HepG2 (cell line): ENCODE data around the gene ETV3L. TPM values are rescaled to one million over a fixed set of nuclear protein-coding genes. Genes with fewer than 3 reads are reported as not detected.

ENCODE experiments used
- ATAC-seq: fragments of 200-7000 bp; cut with Tn5 transposase; 3 replicates; pipeline ENCODE4 v1.9.1; 2020; ENCODE audit warnings: mild to moderate bottlenecking, moderate library complexity
- BruUV-seq: library from RNA; stranded (reverse); fragments of 400-500 nt; replicated peaks from 2 replicates; lab custom pipeline; 2021; lab: Mats Ljungman, UMichigan
- CTCF ChIA-PET: fragments of 300-600 bp; formaldehyde crosslinking; extraction: SDS; loops from one replicate; lab custom pipeline; 2021; ENCODE audit warnings: low total read pairs, inconsistent platforms, low intra/inter-chr PET ratio; lab: Yijun Ruan, JAX
- POLR2A ChIA-PET: fragments of 350-600 bp; sonication (Branson Sonifier 250); formaldehyde crosslinking; loops from one replicate; lab custom pipeline; 2020; ENCODE audit warnings: antibody characterized with exemption, inconsistent platforms; lab: Yijun Ruan, JAX
- DNase-seq: peaks from one replicate; pipeline ENCODE4 v3.0.0-alpha.2; 2015; ENCODE audit warnings: low spot score
- FAIRE-seq: peaks from 3 replicates; lab custom pipeline; 2011; peaks lifted over from hg19 to GRCh38; lab: Jason Lieb, UNC
- H2AFZ ChIP-seq: one replicate; pipeline ENCODE4 v1.6.1; 2011; ENCODE audit warnings: low read length, inconsistent platforms
- H3K27ac ChIP-seq: fragments of 300-600 bp; 3 replicates; pipeline ENCODE4 v1.8.0; 2011; ENCODE audit warnings: mixed run types, mild to moderate bottlenecking, mixed read lengths, low read length, inconsistent platforms; ENCODE audit not compliant: insufficient read depth; ENCODE audit errors: extremely low read length
- H3K27me3 ChIP-seq, 2 experiments: fragments of 200-600 bp in 1 of 2; 2 replicates in 1 of 2; 3 replicates in 1 of 2; pipeline versions ENCODE4 v1.6.0 to v1.8.0; 2011; ENCODE audit warnings: low read length in 2 of 2, mild to moderate bottlenecking in 2 of 2, moderate library complexity in 2 of 2, inconsistent platforms in 1 of 2; ENCODE audit not compliant: insufficient read depth in 2 of 2, control insufficient read depth in 1 of 2
- H3K36me3 ChIP-seq, 2 experiments: fragments of 200-600 bp in 1 of 2; replicated peaks in 1 of 2; 2 replicates in 1 of 2; 3 replicates in 1 of 2; pipeline versions ENCODE4 v1.5.1 to v1.8.0; 2011; ENCODE audit warnings: low read length in 2 of 2, inconsistent platforms in 1 of 2; ENCODE audit not compliant: insufficient read depth in 2 of 2, control insufficient read depth in 1 of 2
- H3K4me1 ChIP-seq: 2 replicates; pipeline ENCODE4 v1.5.1; 2012; ENCODE audit warnings: low read length, inconsistent platforms; ENCODE audit not compliant: insufficient read depth
- H3K4me2 ChIP-seq: 2 replicates; pipeline ENCODE4 v1.6.0; 2011; ENCODE audit warnings: low read depth, low read length, inconsistent platforms
- H3K4me3 ChIP-seq, 3 experiments: fragments of 200-600 bp in 1 of 3; sonication (generic), shearing (Covaris generic) in 1 of 3; replicated peaks in 1 of 3; 2 replicates each; pipeline ENCODE4 v1.5.1; 2011 to 2016; ENCODE audit warnings: low read length in 3 of 3, inconsistent platforms in 2 of 3, low read depth in 2 of 3, mild to moderate bottlenecking in 2 of 3, control low read depth in 1 of 3, mixed read lengths in 1 of 3; ENCODE audit not compliant: insufficient read depth in 1 of 3
- H3K79me2 ChIP-seq: one replicate; pipeline ENCODE4 v1.6.1; 2011; ENCODE audit warnings: low read length, inconsistent platforms; ENCODE audit not compliant: insufficient read depth
- H3K9ac ChIP-seq: 2 replicates; pipeline ENCODE4 v1.6.0; 2011; ENCODE audit warnings: mild to moderate bottlenecking, low read depth, low read length, inconsistent platforms; ENCODE audit not compliant: insufficient read depth
- H3K9me3 ChIP-seq: 2 replicates; pipeline ENCODE4 v1.5.1; 2012; ENCODE audit warnings: mild to moderate bottlenecking, low read length
- H4K20me1 ChIP-seq: 2 replicates; pipeline ENCODE4 v1.6.0; 2011; ENCODE audit warnings: inconsistent platforms, mild to moderate bottlenecking, low read length, moderate library complexity; ENCODE audit not compliant: insufficient read depth
- ADNP ChIP-seq: sonication (generic); formaldehyde crosslinking; IDR thresholded peaks from 2 replicates; pipeline ENCODE4 v1.4.0; 2020; ENCODE audit warnings: missing genetic modification reagents
- ARNT ChIP-seq: fragments of 450-650 bp; IDR thresholded peaks from 2 replicates; pipeline ENCODE4 v1.6.1; 2017
- ASH2L ChIP-seq: fragments of 300-600, 200-600 bp; sonication (generic); IDR thresholded peaks from 2 replicates; pipeline ENCODE4 v1.7.0; 2017; ENCODE audit warnings: low read depth, mild to moderate bottlenecking, moderate library complexity, mixed read lengths, low read length; ENCODE audit not compliant: insufficient read length
- CC2D1A ChIP-seq: sonication (generic); formaldehyde crosslinking; IDR thresholded peaks from 2 replicates; pipeline ENCODE4 v1.8.1; 2023; ENCODE audit warnings: mild to moderate bottlenecking, missing genetic modification reagents
- E2F1 ChIP-seq: sonication (generic); formaldehyde crosslinking; IDR thresholded peaks from 2 replicates; pipeline ENCODE4 v1.5.0; 2020; ENCODE audit warnings: missing genetic modification reagents
- HNF4A ChIP-seq: sonication (generic); formaldehyde crosslinking; IDR thresholded peaks from 2 replicates; pipeline ENCODE4 v1.4.0; 2020; ENCODE audit warnings: missing genetic modification reagents
- MBD4 ChIP-seq: IDR thresholded peaks from 2 replicates; pipeline ENCODE4 v1.6.1; 2012; ENCODE audit warnings: low read length, inconsistent platforms, borderline replicate concordance
- MTA3 ChIP-seq: sonication (generic); formaldehyde crosslinking; IDR thresholded peaks from 2 replicates; pipeline ENCODE4 v1.4.0; 2020; ENCODE audit warnings: missing genetic modification reagents
- NR0B2 ChIP-seq: sonication (generic); formaldehyde crosslinking; IDR thresholded peaks from 2 replicates; pipeline ENCODE4 v1.4.0; 2020; ENCODE audit warnings: mild to moderate bottlenecking, missing genetic modification reagents
- NRL ChIP-seq: sonication (generic); formaldehyde crosslinking; IDR thresholded peaks from 2 replicates; pipeline ENCODE4 v1.5.0; 2020; ENCODE audit warnings: missing genetic modification reagents, mild to moderate bottlenecking, moderate library complexity, borderline replicate concordance
- RCOR2 ChIP-seq: IDR thresholded peaks from 2 replicates; pipeline ENCODE4 v1.6.1; 2016; ENCODE audit warnings: missing biosample characterization, missing genetic modification reagents
- SIN3B ChIP-seq: fragments of 150-350 bp; IDR thresholded peaks from 2 replicates; pipeline ENCODE4 v1.6.1; 2014; ENCODE audit warnings: low read length
- ZNF460 ChIP-seq: sonication (generic); formaldehyde crosslinking; IDR thresholded peaks from 2 replicates; pipeline ENCODE4 v1.5.1; 2020; ENCODE audit warnings: missing genetic modification reagents, mild to moderate bottlenecking, borderline replicate concordance
- ZNF607 ChIP-seq: sonication (generic); formaldehyde crosslinking; IDR thresholded peaks from 2 replicates; pipeline ENCODE4 v1.5.1; 2020; ENCODE audit warnings: missing genetic modification reagents, mild to moderate bottlenecking, borderline replicate concordance
- ZNF841 ChIP-seq: sonication (generic); formaldehyde crosslinking; IDR thresholded peaks from 2 replicates; pipeline ENCODE4 v1.8.1; 2023; ENCODE audit warnings: missing genetic modification reagents, borderline replicate concordance
- whole genome bisulfite sequencing: methylation state at CpG from one replicate; pipeline ENCODE4 v1.1.6; 2017; ENCODE audit warnings: low lambda C conversion rate; 5-methylcytosine and 5-hydroxymethylcytosine counted together
- in situ Hi-C: cut with HindIII; loops from 2 replicates; pipeline ENCODE4 v1.10.0; 2017; ENCODE audit warnings: low pct_unique_long_range_greater_than_20kb; ENCODE audit not compliant: extremely low pct_ligation_motif_present
- intact Hi-C: fragments of 100-400 bp; cut with micrococcal nuclease; formaldehyde crosslinking; loops from one replicate; pipeline ENCODE4 v1.10.0; 2022; ENCODE audit not compliant: unreplicated experiment
- polyA plus RNA-seq, 8 experiments: library from polyadenylated mRNA; depleted of rRNA in 3 of 8; stranded (reverse) in 7 of 8; unstranded in 1 of 8; fragments of >200 nt; fragmentation: Illumina TruSeq in 4 of 8; extraction: Trizol in 4 of 8; gene quantifications; 2 replicates each; pipeline versions ENCODE4 v1.2.1 to v1.2.3, GENCODE V29; 2011 to 2016; ENCODE audit warnings: low read depth in 4 of 8, missing spikeins in 1 of 8, mixed read lengths in 1 of 8; ENCODE audit not compliant: insufficient read depth in 1 of 8
- total RNA-seq, 5 experiments: library from RNA; depleted of rRNA; stranded (reverse); fragments of >200 nt; fragmentation: Illumina TruSeq; extraction: Trizol; gene quantifications; 2 replicates each; pipeline ENCODE4 v1.2.3, GENCODE V29; 2016; ENCODE audit warnings: low read depth in 1 of 5

The ETV3L gene
- total and polyA plus RNA-seq, 2 of the 13 experiments (the other 11 are each of a cell fraction or from before 2014, with no cell fraction given): not detected

GRCh38 chr1:157113106-157113505 is 13.5 kb upstream of the ETV3L start:
- CTCF ChIA-PET: no interaction called here
- DNase-seq: no peak
- POLR2A ChIA-PET: no interaction called here

More at GRCh38 chr1:157113106-157113505, 13.5 kb upstream of the ETV3L start:
- H3K36me3 ChIP-seq: no peaks in the 10 kb centered on the region
- H3K4me3 ChIP-seq: no peak overlapping the region
- no peak overlapping the region for H3K9ac ChIP-seq
- H3K27me3 ChIP-seq: peaks cover 14 to 56% of the 10 kb centered on the region in 2 experiments; a peak in 4 of 5 replicates
- no TSS peak for BruUV-seq
- ATAC-seq (no peak), FAIRE-seq (no peak)
- no peaks in the 10 kb centered on the region for H3K79me2 ChIP-seq
- no peaks in the 10 kb centered on the region for H3K9me3 ChIP-seq
- no peaks in the 10 kb centered on the region for H4K20me1 ChIP-seq
- H2AFZ ChIP-seq: no peak overlapping the region
- WGBS: 50% methylated on average over 1 of the region's 7 CpGs
- peaks cover 5% of the 10 kb centered on the region; the same call in 1 of the 2 replicates for H3K4me1 ChIP-seq
- intact Hi-C loops (no loop called here), in situ Hi-C loops (no loop called here)
- H3K27ac ChIP-seq: no peak overlapping the region
- H3K4me2 ChIP-seq: no peak overlapping the region
- TF ChIP-seq E2F1 (CRISPR knock-in tag) (no peak), ZNF460 (CRISPR knock-in tag) (no peak), SIN3B (no peak), MBD4 (no peak), RCOR2 (CRISPR knock-in tag) (no peak), HNF4A (CRISPR knock-in tag) (no peak), ADNP (CRISPR knock-in tag) (no peak), ZNF607 (CRISPR knock-in tag) (no peak), ASH2L (no peak), ZNF841 (CRISPR knock-in tag) (no peak), CC2D1A (CRISPR knock-in tag) (no peak), ARNT (no peak), NRL (CRISPR knock-in tag) (no peak), MTA3 (CRISPR knock-in tag) (no peak), NR0B2 (CRISPR knock-in tag) (no peak)
